Fibroblast of lung (primary cell): Measurements from ENCODE around the gene HECW1. TPM values are rescaled to one million over a fixed set of nuclear protein-coding genes. Genes with fewer than 3 reads are reported as not detected.

Experiments
- DNase-seq, 2 donors: peaks; one replicate each; pipeline versions ENCODE4 v3.0.0 to v3.0.0-alpha.2; 2010; ENCODE audit warnings: low read depth in 2 of 2
- H2AFZ ChIP-seq: 2 replicates; pipeline ENCODE4 v1.5.1; 2012; ENCODE audit warnings: low read length, control low read depth, inconsistent platforms
- H3K27ac ChIP-seq: 2 replicates; pipeline ENCODE4 v1.5.1; 2011; ENCODE audit warnings: low read length, control low read depth; ENCODE audit not compliant: insufficient read depth
- H3K27me3 ChIP-seq: 2 replicates; pipeline ENCODE4 v1.5.1; 2011; ENCODE audit warnings: mild to moderate bottlenecking, low read length; ENCODE audit not compliant: control insufficient read depth, insufficient read depth
- H3K36me3 ChIP-seq: 2 replicates; pipeline ENCODE4 v1.5.1; 2011; ENCODE audit warnings: low read length; ENCODE audit not compliant: control insufficient read depth, insufficient read depth
- H3K4me1 ChIP-seq: 2 replicates; pipeline ENCODE4 v1.5.1; 2011; ENCODE audit warnings: low read length; ENCODE audit not compliant: control insufficient read depth, insufficient read depth; ENCODE audit errors: extremely low read depth
- H3K4me2 ChIP-seq: 2 replicates; pipeline ENCODE4 v1.5.1; 2011; ENCODE audit warnings: low read length, control low read depth; ENCODE audit not compliant: insufficient read depth; ENCODE audit errors: extremely low read depth
- H3K4me3 ChIP-seq, 4 experiments: fragments of 200-600 bp in 1 of 4; sonication (generic) in 1 of 4; replicated peaks in 1 of 4; 2 replicates each; pipeline ENCODE4 v1.5.1; 2011 to 2016; ENCODE audit warnings: low read length in 4 of 4, low read depth in 3 of 4, mild to moderate bottlenecking in 3 of 4, control low read depth in 2 of 4, inconsistent platforms in 1 of 4, mixed read lengths in 1 of 4; ENCODE audit not compliant: insufficient read depth in 1 of 4; ENCODE audit errors: control extremely low read depth in 1 of 4
- H3K79me2 ChIP-seq: 2 replicates; pipeline ENCODE4 v1.5.1; 2012; ENCODE audit warnings: mild to moderate bottlenecking, low read length, inconsistent platforms; ENCODE audit not compliant: control insufficient read depth, insufficient read depth
- H3K9ac ChIP-seq: 2 replicates; pipeline ENCODE4 v1.5.1; 2011; ENCODE audit warnings: mild to moderate bottlenecking, low read length, control low read depth; ENCODE audit not compliant: insufficient read depth
- H3K9me3 ChIP-seq: 2 replicates; pipeline ENCODE4 v1.5.1; 2012; ENCODE audit warnings: low read depth, low read length; ENCODE audit not compliant: control insufficient read depth, insufficient read depth
- H4K20me1 ChIP-seq: 2 replicates; pipeline ENCODE4 v1.5.1; 2011; ENCODE audit warnings: low read length; ENCODE audit not compliant: control insufficient read depth, insufficient read depth; ENCODE audit errors: extremely low read depth
- CTCF ChIP-seq, 2 donors: IDR thresholded peaks in 1 of 2; conservative IDR thresholded peaks in 1 of 2; 1 replicate in 1 of 2; 2 replicates in 1 of 2; pipeline ENCODE4 v1.5.1; 2011 to 2012; ENCODE audit warnings: low read length in 2 of 2, control low read depth in 1 of 2, inconsistent platforms in 1 of 2, low read depth in 1 of 2, mild to moderate bottlenecking in 1 of 2
- EZH2 ChIP-seq: IDR thresholded peaks from 2 replicates; pipeline ENCODE4 v1.5.1; 2012; ENCODE audit warnings: low read length, control low read depth, mild to moderate bottlenecking; ENCODE audit errors: missing control alignments
- polyA plus RNA-seq, 2 donors: library from polyadenylated mRNA; depleted of rRNA in 1 of 2; stranded (reverse) in 1 of 2; unstranded in 1 of 2; fragments of >200 nt; gene quantifications; 2 replicates each; pipeline ENCODE4 v1.2.1, GENCODE V29; 2011 to 2012; ENCODE audit warnings: missing spikeins in 1 of 2
- total RNA-seq: library from RNA; depleted of rRNA; stranded (reverse); fragments of >200 nt; gene quantifications from 2 replicates; pipeline ENCODE4 v1.2.1, GENCODE V29; 2014

The HECW1 gene
- total and polyA plus RNA-seq, 2 donors (not counting 1 experiment from before 2014, with no cell fraction given) = 1.1 to 6.1 TPM

- Histone ChIP-seq H3K9me3 (no peaks in the 10 kb centered on the region), H3K9ac (no peak overlapping the region), H3K4me3 (no peak overlapping the region), H3K79me2 (no peaks in the 10 kb centered on the region), H3K4me2 (no peak overlapping the region), H3K27me3 (no peaks in the 10 kb centered on the region), H4K20me1 (no peaks in the 10 kb centered on the region), H3K36me3 (no peaks in the 10 kb centered on the region), H2AFZ (no peak overlapping the region), H3K27ac (no peak overlapping the region), H3K4me1 (no peaks in the 10 kb centered on the region)
- DNase-seq = no peak
- TF ChIP-seq EZH2 (no peak), CTCF (conservative IDR thresholded peaks at IDR 0.05 in 1 of 2, IDR thresholded peaks at IDR 0.05 in 1 of 2; ENCODE audit: low read depth in 1 of 2, low read length in 2 of 2) (no peak)
Observed at GRCh38 chr7:43276547-43276946, 164.1 kb downstream of the HECW1 start.

GRCh38 chr7:43278088-43278644, 165.7 kb downstream of the HECW1 start:
- Histone ChIP-seq H2AFZ (no peak overlapping the region), H3K4me1 (no peaks in the 10 kb centered on the region), H3K9ac (no peak overlapping the region), H3K4me2 (no peak overlapping the region), H4K20me1 (no peaks in the 10 kb centered on the region), H3K27ac (no peak overlapping the region), H3K79me2 (no peaks in the 10 kb centered on the region), H3K4me3 (no peak overlapping the region), H3K27me3 (no peaks in the 10 kb centered on the region), H3K9me3 (no peaks in the 10 kb centered on the region), H3K36me3 (no peaks in the 10 kb centered on the region)
- peak in 1 of 2 donors; percentile 21 for DNase-seq
- no peak for TF ChIP-seq EZH2
- TF ChIP-seq CTCF (conservative IDR thresholded peaks at IDR 0.05 in 1 of 2, IDR thresholded peaks at IDR 0.05 in 1 of 2; ENCODE audit: low read depth in 1 of 2, low read length in 2 of 2) = no peak

- H3K79me2 ChIP-seq = no peaks in the 10 kb centered on the region
- TF ChIP-seq EZH2 (no peak), CTCF (conservative IDR thresholded peaks at IDR 0.05 in 1 of 2, IDR thresholded peaks at IDR 0.05 in 1 of 2; ENCODE audit: low read depth in 1 of 2, low read length in 2 of 2) (no peak)
- H3K9ac ChIP-seq = no peak overlapping the region
Observed at GRCh38 chr7:43281268-43281667, 168.8 kb downstream of the HECW1 start.

More at GRCh38 chr7:43281268-43281667, 168.8 kb downstream of the HECW1 start:
- H2AFZ ChIP-seq = no peak overlapping the region
- no peaks in the 10 kb centered on the region for H3K4me1 ChIP-seq
- H4K20me1 ChIP-seq = no peaks in the 10 kb centered on the region
- DNase-seq = no peak
- no peaks in the 10 kb centered on the region for H3K36me3 ChIP-seq
- H3K4me3 ChIP-seq = no peak overlapping the region
- no peak overlapping the region for H3K27ac ChIP-seq
- no peak overlapping the region for H3K4me2 ChIP-seq
- H3K27me3 ChIP-seq = no peaks in the 10 kb centered on the region
- no peaks in the 10 kb centered on the region for H3K9me3 ChIP-seq
